HCT116 (cell line): ENCODE measurements around the gene SAV1. TPM values are rescaled to one million over a fixed set of nuclear protein-coding genes. Genes with fewer than 3 reads are reported as not detected.

Source experiments
- ATAC-seq: fragments of 200-7000 bp; cut with Tn5 transposase; 2 replicates; pipeline ENCODE4 v1.9.1; 2020; ENCODE audit warnings: mild to moderate bottlenecking, moderate library complexity
- BruUV-seq: library from RNA; stranded (reverse); fragments of 400-500 nt; replicated peaks from 2 replicates; lab custom pipeline; 2021; lab: Mats Ljungman, UMichigan
- CTCF ChIA-PET: fragments of 300-600 bp; sonication (Branson Sonifier 250); formaldehyde crosslinking; loops from one replicate; lab custom pipeline; 2021; ENCODE audit warnings: antibody characterized with exemption; lab: Charles Lee
- POLR2A ChIA-PET: fragments of 300-600, 350-600 bp; sonication (Branson Sonifier 250); formaldehyde crosslinking; loops from one replicate; lab custom pipeline; 2021; ENCODE audit warnings: antibody characterized with exemption; lab: Charles Lee
- RAD21 ChIA-PET, 2 experiments: fragments of 300-600 bp; sonication (Branson Sonifier 250); formaldehyde crosslinking; loops; one replicate each; lab custom pipeline; 2023; ENCODE audit warnings: low total read pairs in 2 of 2; ENCODE audit not compliant: uncharacterized antibody in 2 of 2, unreplicated experiment in 2 of 2, low non-redundant PET in 1 of 2; lab: Charles Lee
- DNase-seq: peaks from one replicate; pipeline ENCODE4 v3.0.0-alpha.2; 2010; ENCODE audit warnings: low read depth, low spot score
- H2AFZ ChIP-seq: fragments of 200-600 bp; shearing (Covaris generic), sonication (generic); 2 replicates; pipeline ENCODE4 v1.6.1; 2017; ENCODE audit warnings: low read depth, mixed run types, mixed read lengths, antibody characterized with exemption, low read length; ENCODE audit not compliant: poor library complexity, severe bottlenecking
- H3K27ac ChIP-seq: 2 replicates; pipeline ENCODE4 v1.5.1; 2012; ENCODE audit warnings: low read depth, low read length
- H3K27me3 ChIP-seq: fragments of 200-600 bp; sonication (generic); 2 replicates; pipeline ENCODE4 v1.6.1; 2016; ENCODE audit warnings: mixed run types, low read length, mixed read lengths; ENCODE audit not compliant: insufficient read depth
- H3K36me3 ChIP-seq, 2 experiments: fragments of 200-500 bp in 1 of 2; fragments of 200-600 bp in 1 of 2; sonication (Bioruptor generic) in 1 of 2; sonication (generic) in 1 of 2; 2 replicates each; pipeline versions ENCODE4 v1.5.1 to v1.6.1; 2014 to 2016; ENCODE audit warnings: low read length in 2 of 2, inconsistent platforms in 1 of 2, mixed read lengths in 1 of 2, mixed run types in 1 of 2; ENCODE audit not compliant: insufficient read depth in 2 of 2, control insufficient read depth in 1 of 2
- H3K4me1 ChIP-seq, 2 experiments: fragments of 200-600 bp in 1 of 2; sonication (generic) in 1 of 2; 2 replicates each; pipeline versions ENCODE4 v1.5.1 to v1.6.1; 2012 to 2017; ENCODE audit warnings: low read length in 2 of 2, inconsistent platforms in 1 of 2, mild to moderate bottlenecking in 1 of 2, mixed read lengths in 1 of 2, mixed run types in 1 of 2, moderate library complexity in 1 of 2; ENCODE audit not compliant: insufficient read depth in 2 of 2, control insufficient read depth in 1 of 2
- H3K4me2 ChIP-seq: fragments of 200-600 bp; sonication (generic); 2 replicates; pipeline ENCODE4 v1.6.1; 2017; ENCODE audit warnings: mixed run types, low read length, mixed read lengths
- H3K4me3 ChIP-seq, 2 experiments: fragments of 200-600 bp in 1 of 2; sonication (generic) in 1 of 2; replicated peaks in 1 of 2; 2 replicates each; pipeline ENCODE4 v1.5.1; 2011 to 2016; ENCODE audit warnings: low read length in 2 of 2, control low read depth in 1 of 2, low read depth in 1 of 2, mild to moderate bottlenecking in 1 of 2, mixed read lengths in 1 of 2, mixed run types in 1 of 2
- H3K79me2 ChIP-seq: fragments of 200-600 bp; sonication (generic); 2 replicates; pipeline ENCODE4 v1.6.1; 2017; ENCODE audit warnings: mild to moderate bottlenecking, mixed run types, low read length, moderate library complexity, mixed read lengths; ENCODE audit not compliant: insufficient read depth
- H3K9ac ChIP-seq: fragments of 200-600 bp; sonication (generic); 2 replicates; pipeline ENCODE4 v1.6.1; 2016; ENCODE audit warnings: low read length, mixed read lengths
- H3K9me2 ChIP-seq: fragments of 200-600 bp; sonication (generic), shearing (Covaris generic); 2 replicates; pipeline ENCODE4 v1.6.1; 2017; ENCODE audit warnings: mixed run types, mild to moderate bottlenecking, moderate library complexity; ENCODE audit not compliant: insufficient read depth
- H3K9me3 ChIP-seq, 2 experiments: fragments of 200-500 bp in 1 of 2; fragments of 200-600 bp in 1 of 2; sonication (Bioruptor generic) in 1 of 2; sonication (generic) in 1 of 2; 2 replicates each; pipeline ENCODE4 v1.6.1; 2014 to 2017; ENCODE audit warnings: low read length in 2 of 2, mixed read lengths in 2 of 2, inconsistent platforms in 1 of 2, low read depth in 1 of 2, mild to moderate bottlenecking in 1 of 2, mixed run types in 1 of 2, moderate library complexity in 1 of 2; ENCODE audit not compliant: control insufficient read depth in 1 of 2, insufficient read depth in 1 of 2
- H4K20me1 ChIP-seq: fragments of 200-600 bp; sonication (generic), shearing (Covaris generic); 2 replicates; pipeline ENCODE4 v1.6.1; 2017; ENCODE audit warnings: mixed run types, mild to moderate bottlenecking, moderate library complexity; ENCODE audit not compliant: insufficient read depth
- ATF3 ChIP-seq: IDR thresholded peaks from 2 replicates; pipeline ENCODE4 v1.6.1; 2012
- CBX3 ChIP-seq: IDR thresholded peaks from 2 replicates; pipeline ENCODE4 v1.6.1; 2012; ENCODE audit warnings: low read depth
- CTCF ChIP-seq, 3 experiments: fragments of 200-600 bp in 1 of 3; sonication (generic) in 1 of 3; IDR thresholded peaks in 2 of 3; conservative IDR thresholded peaks in 1 of 3; 2 replicates each; pipeline ENCODE4 v1.5.1; 2012 to 2017; ENCODE audit warnings: low read depth in 2 of 3, low read length in 2 of 3, antibody characterized with exemption in 1 of 3, borderline replicate concordance in 1 of 3, control low read depth in 1 of 3, mild to moderate bottlenecking in 1 of 3, mixed read lengths in 1 of 3, mixed run types in 1 of 3, moderate library complexity in 1 of 3; ENCODE audit not compliant: insufficient read depth in 1 of 3
- EGR1 ChIP-seq: IDR thresholded peaks from 2 replicates; pipeline ENCODE4 v1.6.1; 2012; ENCODE audit warnings: low read depth
- EZH2phosphoT487 ChIP-seq: fragments of 200-600 bp; IDR thresholded peaks from 2 replicates; pipeline ENCODE4 v1.6.1; 2018; ENCODE audit warnings: antibody characterized with exemption, borderline replicate concordance
- FOSL1 ChIP-seq: IDR thresholded peaks from 2 replicates; pipeline ENCODE4 v1.6.1; 2012; ENCODE audit warnings: low read depth
- JUND ChIP-seq: IDR thresholded peaks from 2 replicates; pipeline ENCODE4 v1.6.1; 2012
- MAX ChIP-seq: IDR thresholded peaks from 2 replicates; pipeline ENCODE4 v1.6.1; 2012
- POLR2A ChIP-seq: IDR thresholded peaks from 2 replicates; pipeline ENCODE4 v1.7.0; 2011; ENCODE audit warnings: borderline replicate concordance; ENCODE audit not compliant: insufficient read depth, insufficient read length; ENCODE audit errors: extremely low read depth
- POLR2AphosphoS5 ChIP-seq: IDR thresholded peaks from 2 replicates; pipeline ENCODE4 v1.6.1; 2011; ENCODE audit warnings: mild to moderate bottlenecking, low read depth, low read length, moderate library complexity
- RAD21 ChIP-seq: IDR thresholded peaks from 2 replicates; pipeline ENCODE4 v1.6.1; 2012; ENCODE audit warnings: low read depth, mild to moderate bottlenecking
- SIN3A ChIP-seq: IDR thresholded peaks from 2 replicates; pipeline ENCODE4 v1.6.1; 2012; ENCODE audit warnings: low read depth
- SP1 ChIP-seq: IDR thresholded peaks from 2 replicates; pipeline ENCODE4 v1.6.1; 2012; ENCODE audit warnings: low read depth
- SRF ChIP-seq: IDR thresholded peaks from 2 replicates; pipeline ENCODE4 v1.6.1; 2012; ENCODE audit warnings: low read depth
- TCF7L2 ChIP-seq: IDR thresholded peaks from 2 replicates; pipeline ENCODE4 v1.7.0; 2011; ENCODE audit warnings: borderline replicate concordance, inconsistent platforms; ENCODE audit not compliant: insufficient read depth, insufficient read length; ENCODE audit errors: extremely low read depth
- YY1 ChIP-seq: IDR thresholded peaks from 2 replicates; pipeline ENCODE4 v1.6.1; 2011; ENCODE audit warnings: low read length, low read depth, moderate library complexity, mild to moderate bottlenecking; ENCODE audit not compliant: insufficient replicate concordance; ENCODE audit errors: extremely low read depth
- ZBTB33 ChIP-seq: IDR thresholded peaks from 2 replicates; pipeline ENCODE4 v1.6.1; 2011; ENCODE audit warnings: mild to moderate bottlenecking, low read length, moderate library complexity; ENCODE audit not compliant: insufficient replicate concordance; ENCODE audit errors: extremely low read depth
- ZFX ChIP-seq: fragments of 450-650 bp; IDR thresholded peaks from 2 replicates; pipeline ENCODE4 v1.6.1; 2017
- ZNF274 ChIP-seq: fragments of 200-500 bp; sonication (Bioruptor generic); IDR thresholded peaks from 2 replicates; pipeline ENCODE4 v1.6.1; 2014; ENCODE audit warnings: mild to moderate bottlenecking, low read depth, low read length, inconsistent platforms
- intact Hi-C: fragments of 100-400 bp; cut with micrococcal nuclease; formaldehyde crosslinking; loops from 2 replicates; pipeline ENCODE4 v1.10.0; 2022
- total RNA-seq: library from RNA; stranded (reverse); gene quantifications from one replicate; pipeline ENCODE4 v1.2.1, GENCODE V29; 2021; ENCODE audit not compliant: unreplicated experiment

Gene SAV1
- total RNA-seq, 1 experiment from 2014 or later: 38.0 TPM

- Histone ChIP-seq H3K4me1 (peaks cover 0 to 9% of the 10 kb centered on the region in 2 experiments; a peak in 1 of 4 replicates), H4K20me1 (no peaks in the 10 kb centered on the region; the same call in 1 of the 2 replicates), H3K4me3 (no peak overlapping the region), H3K4me2 (no peak overlapping the region), H3K9ac (no peak overlapping the region), H3K79me2 (peaks cover 99% of the 10 kb centered on the region), H3K27me3 (no peaks in the 10 kb centered on the region), H3K9me3 (no peaks in the 10 kb centered on the region), H3K9me2 (no peaks in the 10 kb centered on the region), H2AFZ (no peak overlapping the region), H3K36me3 (peaks cover 6 to 13% of the 10 kb centered on the region in 2 experiments; a peak in 3 of 4 replicates), H3K27ac (no peak overlapping the region)
- intact Hi-C loops: no loop called here
- no peak for TF ChIP-seq POLR2AphosphoS5
- no peak for TF ChIP-seq ZFX
- TF ChIP-seq SP1: no peak
- TF ChIP-seq ATF3: no peak
- no peak for TF ChIP-seq ZNF274
- no peak for TF ChIP-seq FOSL1
- TF ChIP-seq TCF7L2: no peak
- TF ChIP-seq EZH2phosphoT487: no peak
- TF ChIP-seq ZBTB33: no peak
- TF ChIP-seq SIN3A: no peak
- TF ChIP-seq POLR2A: no peak
- TF ChIP-seq CBX3: no peak
- no peak for TF ChIP-seq SRF
- no peak for TF ChIP-seq EGR1
- no peak for TF ChIP-seq CTCF (IDR thresholded peaks at IDR 0.05 in 2 of 3, conservative IDR thresholded peaks at IDR 0.05 in 1 of 3; ENCODE audit: borderline replicate concordance in 1 of 3, insufficient read depth in 1 of 3, low read depth in 2 of 3, low read length in 2 of 3)
- no peak for TF ChIP-seq JUND
- TF ChIP-seq MAX: no peak
- no peak for TF ChIP-seq YY1
- no peak for TF ChIP-seq RAD21
- no peak for DNase-seq
- BruUV-seq: no TSS peak
- POLR2A ChIA-PET: interaction anchor here (1.2 kb wide), 1 partner anchor 11 kb away, joined by 4 read pairs; the partner anchor contains the start of gene SAV1
- CTCF ChIA-PET: interaction anchor here (0.7 kb wide), 1 partner anchor 117 kb away, joined by 3 read pairs; no protein-coding TSS in a partner anchor
- ATAC-seq: no peak
- RAD21 ChIA-PET: no interaction called here
Observed at GRCh38 chr14:50656776-50657175, 11.3 kb downstream of the SAV1 start.
